ENCODE results near the gene MVB12B. TPM values are rescaled to one million over a fixed set of nuclear protein-coding genes. Genes with fewer than 3 reads are reported as not detected.
"Not testable (repeated sequence)": the region's sequence is repeated elsewhere in the genome, so short reads cannot be mapped to it uniquely, and the experiment has no call there.

MVB12B gene
- total RNA-seq, 2 donors from 2014 or later = 16.1 to 17.2 TPM

- intact Hi-C loops (cut with DNase I, micrococcal nuclease) = no loop called here
- ATAC-seq (no peak), DNase-seq (no peak)
Measured at GRCh38 chr9:126470241-126470993, 143.8 kb downstream of the MVB12B start.

- DNase-seq = peak; percentile 63 to 66
Measured at GRCh38 chr9:126471084-126471624, 144.5 kb downstream of the MVB12B start.

GRCh38 chr9:126472198-126472947 lies 145.7 kb downstream of the MVB12B start:
- DNase-seq (no peak), ATAC-seq (no peak)
- intact Hi-C loops (cut with DNase I, micrococcal nuclease) = no loop called here

More at GRCh38 chr9:126471084-126471624, 144.5 kb downstream of the MVB12B start:
- intact Hi-C loops (cut with DNase I, micrococcal nuclease) = no loop called here
- peak; percentile 45 for ATAC-seq

- intact Hi-C loops (cut with DNase I, micrococcal nuclease) = no loop called here
- no peak for DNase-seq
- no peak for ATAC-seq
Measured at GRCh38 chr9:126472948-126473298, 146.3 kb downstream of the MVB12B start.

- no peak for ATAC-seq
- DNase-seq = no peak
- intact Hi-C loops (cut with DNase I, micrococcal nuclease) = no loop called here
Measured at GRCh38 chr9:126474206-126474765, 147.7 kb downstream of the MVB12B start.

GRCh38 chr9:126474786-126475485 lies 148.3 kb downstream of the MVB12B start:
- intact Hi-C loops (cut with DNase I, micrococcal nuclease) = no loop called here
- DNase-seq = no peak
- no peak for ATAC-seq

- no peak for ATAC-seq
- intact Hi-C loops (cut with DNase I, micrococcal nuclease) = no loop called here
- no peak for DNase-seq
Measured at GRCh38 chr9:126475933-126476555, 149.4 kb downstream of the MVB12B start.

- DNase-seq; ATAC-seq; intact Hi-C loops (cut with DNase I, micrococcal nuclease): not testable (repeated sequence)
Measured at GRCh38 chr9:126477432-126477831, 150.8 kb downstream of the MVB12B start.

- DNase-seq (no peak), ATAC-seq (no peak)
- intact Hi-C loops (cut with DNase I, micrococcal nuclease) = no loop called here
Measured at GRCh38 chr9:126478216-126478981, 151.8 kb downstream of the MVB12B start.

GRCh38 chr9:126479515-126479914 lies 152.9 kb downstream of the MVB12B start:
- DNase-seq = no peak
- intact Hi-C loops (cut with DNase I, micrococcal nuclease) = no loop called here
- ATAC-seq = no peak

- ATAC-seq = no peak
- no peak for DNase-seq
- intact Hi-C loops (cut with DNase I, micrococcal nuclease) = no loop called here
Measured at GRCh38 chr9:126480813-126481212, 154.2 kb downstream of the MVB12B start.

GRCh38 chr9:126481862-126482261 lies 155.2 kb downstream of the MVB12B start:
- ATAC-seq (no peak), DNase-seq (no peak)
- intact Hi-C loops (cut with DNase I, micrococcal nuclease) = no loop called here

GRCh38 chr9:126482361-126483044 lies 155.9 kb downstream of the MVB12B start:
- DNase-seq (no peak), ATAC-seq (no peak)
- intact Hi-C loops (cut with DNase I, micrococcal nuclease) = no loop called here

- DNase-seq (no peak), ATAC-seq (no peak)
- intact Hi-C loops (cut with DNase I, micrococcal nuclease) = no loop called here
Measured at GRCh38 chr9:126483468-126484073, 156.9 kb downstream of the MVB12B start.

GRCh38 chr9:126485662-126486061 lies 159.0 kb downstream of the MVB12B start:
- no peak for DNase-seq
- intact Hi-C loops (cut with DNase I, micrococcal nuclease) = no loop called here
- ATAC-seq = no peak

GRCh38 chr9:126486276-126486675 lies 159.6 kb downstream of the MVB12B start:
- ATAC-seq (no peak), DNase-seq (no peak)
- intact Hi-C loops (cut with DNase I, micrococcal nuclease) = no loop called here

GRCh38 chr9:126487856-126488255 lies 161.2 kb downstream of the MVB12B start:
- ATAC-seq = no peak
- intact Hi-C loops (cut with DNase I, micrococcal nuclease) = no loop called here
- DNase-seq = no peak

Data from left colon (tissue), 2 donors.